HL-60 (cell line): ENCODE results near the gene LDB2.

Source experiments
- POLR2AphosphoS5 ChIP-seq: IDR thresholded peaks from 2 replicates; pipeline ENCODE4 v1.6.1; 2012; ENCODE audit warnings: low read depth
- REST ChIP-seq: IDR thresholded peaks from 2 replicates; pipeline ENCODE4 v1.6.1; 2012; ENCODE audit warnings: low read depth; ENCODE audit not compliant: insufficient replicate concordance
- TF ChIP-seq, protein P1 (sequence below): IDR thresholded peaks from one replicate; pipeline ENCODE4 v1.5.1; 2011; ENCODE audit warnings: low read length, control low read depth, inconsistent platforms; ENCODE audit not compliant: insufficient read depth

GRCh38 chr4:16667464-16667863 lies 231.0 kb downstream of the LDB2 start:
- TF ChIP-seq, protein P1, sequence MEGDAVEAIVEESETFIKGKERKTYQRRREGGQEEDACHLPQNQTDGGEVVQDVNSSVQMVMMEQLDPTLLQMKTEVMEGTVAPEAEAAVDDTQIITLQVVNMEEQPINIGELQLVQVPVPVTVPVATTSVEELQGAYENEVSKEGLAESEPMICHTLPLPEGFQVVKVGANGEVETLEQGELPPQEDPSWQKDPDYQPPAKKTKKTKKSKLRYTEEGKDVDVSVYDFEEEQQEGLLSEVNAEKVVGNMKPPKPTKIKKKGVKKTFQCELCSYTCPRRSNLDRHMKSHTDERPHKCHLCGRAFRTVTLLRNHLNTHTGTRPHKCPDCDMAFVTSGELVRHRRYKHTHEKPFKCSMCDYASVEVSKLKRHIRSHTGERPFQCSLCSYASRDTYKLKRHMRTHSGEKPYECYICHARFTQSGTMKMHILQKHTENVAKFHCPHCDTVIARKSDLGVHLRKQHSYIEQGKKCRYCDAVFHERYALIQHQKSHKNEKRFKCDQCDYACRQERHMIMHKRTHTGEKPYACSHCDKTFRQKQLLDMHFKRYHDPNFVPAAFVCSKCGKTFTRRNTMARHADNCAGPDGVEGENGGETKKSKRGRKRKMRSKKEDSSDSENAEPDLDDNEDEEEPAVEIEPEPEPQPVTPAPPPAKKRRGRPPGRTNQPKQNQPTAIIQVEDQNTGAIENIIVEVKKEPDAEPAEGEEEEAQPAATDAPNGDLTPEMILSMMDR = no peak
- TF ChIP-seq POLR2AphosphoS5 (no peak), REST (no peak)
